Endometrial microvascular endothelial cells (primary cell): ENCODE results near the gene IQGAP1. TPM values are rescaled to one million over a fixed set of nuclear protein-coding genes. Genes with fewer than 3 reads are reported as not detected.
"Not testable (repeated sequence)": the region's sequence is repeated elsewhere in the genome, so short reads cannot be mapped to it uniquely, and the experiment has no call there.

Experiments
- in situ Hi-C: cut with HindIII; loops from 2 replicates; pipeline ENCODE4 v1.10.0; 2017; ENCODE audit warnings: low sequenced_read_pairs, low pct_unique_long_range_greater_than_20kb; ENCODE audit errors: inconsistent ontology term
- total RNA-seq: library from RNA; depleted of rRNA; stranded (reverse); fragments of >200 nt; gene quantifications from one replicate; pipeline ENCODE4 v1.2.3, GENCODE V29; 2015; ENCODE audit errors: inconsistent ontology term

IQGAP1 gene
- total RNA-seq, 1 donor from 2014 or later = 213 TPM

GRCh38 chr15:90405055-90405607 is 17.1 kb downstream of the IQGAP1 start:
- in situ Hi-C loops = no loop called here

DNA sequence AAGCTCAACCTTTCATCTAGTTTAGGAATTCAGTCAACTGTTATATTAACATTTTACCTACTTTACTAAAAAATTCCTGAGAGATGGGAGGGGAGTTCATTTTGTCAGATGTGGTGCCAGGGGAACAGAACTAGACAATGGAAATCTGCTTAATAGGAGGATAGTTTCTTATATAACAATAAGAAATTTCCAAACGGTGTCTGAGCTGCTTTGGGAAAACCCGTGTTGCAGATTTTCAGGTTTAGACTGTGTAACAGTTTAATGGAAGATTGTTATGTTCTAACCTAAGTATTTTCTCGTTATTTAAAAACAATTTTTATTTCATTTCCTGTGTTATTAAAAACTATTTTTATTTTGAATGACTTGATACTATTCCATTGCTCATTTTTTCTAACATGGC is 19.3 kb downstream of the IQGAP1 start:
- in situ Hi-C loops = no loop called here

- in situ Hi-C loops = no loop called here
These were observed 19.9 kb downstream of the IQGAP1 start for GRCh38 chr15:90407871-90408317.

- in situ Hi-C loops = no loop called here
These were observed 20.6 kb downstream of the IQGAP1 start for GRCh38 chr15:90408657-90409056.

DNA sequence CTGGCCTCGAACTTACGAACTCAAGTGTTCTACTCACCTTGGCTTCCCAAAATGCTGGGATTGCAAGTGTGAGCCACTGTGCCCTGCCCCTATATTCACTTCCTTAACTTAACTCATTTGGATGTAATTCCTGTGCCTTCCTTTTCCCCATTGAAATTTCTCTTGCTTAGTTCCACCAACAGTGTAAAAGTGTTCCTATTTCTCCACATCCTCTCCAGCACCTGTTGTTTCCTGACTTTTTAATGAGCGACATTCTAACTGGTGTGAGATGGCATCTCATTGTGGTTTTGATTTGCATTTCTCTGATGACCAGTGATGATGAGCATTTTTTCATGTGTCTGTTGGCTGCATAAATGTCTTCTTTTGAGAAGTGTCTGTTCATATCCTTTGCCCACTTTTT is 21.5 kb downstream of the IQGAP1 start:
- in situ Hi-C loops = not testable (repeated sequence)

- in situ Hi-C loops = not testable (repeated sequence)
These were observed 22.3 kb downstream of the IQGAP1 start for GRCh38 chr15:90410316-90410715.

DNA sequence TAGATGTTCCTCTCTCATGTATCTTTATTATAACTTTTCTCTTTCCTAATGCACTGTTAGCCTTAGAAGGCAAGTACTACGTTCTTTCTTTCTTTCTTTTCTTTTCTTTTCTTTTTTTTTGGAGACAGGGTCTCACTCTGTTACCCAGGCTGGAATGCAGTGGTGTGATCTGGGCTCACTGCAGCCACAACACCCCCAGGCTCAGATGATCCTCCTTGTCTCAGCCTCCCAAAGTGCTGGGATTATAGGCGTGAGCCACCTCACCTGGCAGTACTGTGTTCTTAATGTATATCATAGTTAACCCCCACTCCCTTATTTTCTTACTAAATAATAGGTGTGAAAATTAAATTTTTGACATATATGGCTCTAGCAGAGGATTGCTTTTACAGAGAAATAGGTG is 23.1 kb downstream of the IQGAP1 start:
- in situ Hi-C loops = no loop called here

DNA sequence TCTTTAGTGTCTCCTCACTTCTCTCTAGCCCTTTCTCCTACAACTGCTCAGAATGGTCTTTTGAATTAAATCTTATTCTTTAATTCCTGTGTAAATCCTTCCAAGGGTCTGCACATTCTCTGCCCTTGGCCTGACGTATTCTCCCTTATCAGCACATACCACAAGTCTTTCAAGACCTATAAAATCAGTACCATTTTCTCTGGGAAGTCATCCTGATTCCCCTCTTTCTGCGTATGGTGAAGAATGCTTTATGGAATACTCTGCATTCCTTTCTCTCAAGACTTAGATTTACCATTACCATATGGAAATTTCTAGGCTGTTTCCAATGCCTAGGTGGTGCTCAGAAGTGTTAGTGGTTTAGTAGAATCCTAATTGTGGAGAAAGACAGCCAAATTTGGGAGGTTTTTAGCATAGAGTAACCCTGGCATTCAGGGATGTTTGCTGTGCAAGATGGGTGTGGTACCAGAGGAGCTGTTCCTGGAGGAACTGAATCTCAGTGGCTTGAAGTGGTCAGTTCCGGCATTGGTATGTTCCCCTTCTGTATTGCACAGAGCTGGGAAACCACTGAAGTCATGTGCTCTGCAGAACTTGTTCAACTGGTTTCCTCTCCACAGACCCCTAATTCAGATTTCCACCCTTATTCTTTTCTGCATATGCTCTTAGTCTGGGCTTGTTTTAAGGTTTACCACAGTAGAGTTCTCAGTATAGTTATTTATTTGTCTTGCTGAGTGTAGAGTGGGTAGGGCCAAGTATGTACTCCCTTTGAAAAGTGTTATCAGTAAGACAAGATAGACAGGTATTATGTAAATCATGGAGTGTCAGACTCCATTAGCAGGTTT is 24.5 kb downstream of the IQGAP1 start:
- in situ Hi-C loops = no loop called here

DNA sequence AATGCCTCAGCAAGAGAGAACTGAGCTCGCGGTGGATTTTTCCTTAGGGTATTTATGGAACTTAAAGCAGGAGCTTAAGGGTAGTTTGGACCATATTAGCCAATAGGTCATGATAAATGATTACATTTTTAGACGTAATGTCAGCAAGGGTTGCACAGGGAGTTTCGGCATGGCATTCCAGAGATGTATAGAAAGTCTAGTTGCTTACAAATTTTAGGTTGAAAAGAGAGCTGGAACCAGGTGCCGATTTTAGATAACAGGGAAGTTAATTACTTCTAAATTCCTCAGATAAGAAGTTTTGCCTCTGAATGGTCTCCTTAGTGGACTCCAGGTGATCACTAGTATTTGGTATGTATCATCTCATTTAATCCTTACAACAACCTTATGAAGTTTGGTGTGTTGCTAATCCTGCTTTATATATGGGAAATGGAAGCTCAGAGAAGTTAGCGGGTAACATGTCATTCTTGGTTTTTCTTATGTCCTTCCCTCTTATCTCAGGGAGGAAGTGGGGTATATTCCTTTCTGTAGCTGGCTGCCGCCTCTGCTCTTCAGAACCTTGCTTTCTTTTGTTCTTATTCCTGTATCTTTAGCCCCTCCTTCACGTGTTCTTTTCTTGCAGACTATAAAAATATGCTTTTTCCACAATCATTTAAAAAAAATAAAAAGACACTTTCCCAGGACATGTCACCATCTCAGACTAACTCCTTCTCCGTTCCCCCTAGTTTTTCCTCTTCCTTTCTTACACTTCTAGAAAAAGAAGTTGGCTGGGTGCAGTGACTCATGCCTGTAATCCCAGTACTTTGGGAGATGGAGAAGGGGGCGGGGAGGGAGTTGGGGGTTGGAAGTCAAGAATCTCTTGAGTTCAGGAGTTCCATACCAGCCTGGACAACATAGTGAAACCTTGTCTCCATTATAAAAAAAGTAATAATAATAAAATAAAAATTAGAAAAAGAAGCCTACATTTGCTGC is 25.7 kb downstream of the IQGAP1 start:
- in situ Hi-C loops = no loop called here

DNA sequence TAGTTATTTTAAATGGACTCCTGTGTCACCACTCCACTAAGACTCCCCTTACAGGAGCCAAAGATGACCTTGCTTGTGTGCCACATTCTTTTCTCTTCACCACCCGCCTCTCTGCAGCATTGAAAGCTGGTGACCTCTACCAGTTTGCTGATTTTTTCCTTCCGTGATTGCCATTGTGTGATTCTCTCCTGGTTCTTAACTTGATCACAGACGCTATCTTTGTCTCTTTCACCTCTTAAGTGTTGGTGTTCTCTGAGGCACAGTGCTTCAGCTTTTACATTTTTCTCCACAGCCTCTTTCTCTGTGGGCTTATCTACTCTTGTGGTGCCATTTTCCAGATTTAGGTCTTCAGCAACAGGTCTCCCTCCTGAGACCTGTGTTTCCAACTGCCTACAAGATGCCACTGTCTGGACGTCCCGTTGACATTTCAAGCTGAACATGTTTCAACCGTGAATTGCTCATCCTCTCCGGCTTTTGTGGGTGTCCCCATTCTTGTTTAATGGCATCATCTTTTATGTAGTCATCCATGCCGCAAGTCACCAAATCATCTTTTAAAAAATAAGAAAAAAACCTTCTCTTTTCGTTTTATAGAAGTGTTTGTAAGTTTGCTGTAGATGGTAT is 26.5 kb downstream of the IQGAP1 start:
- in situ Hi-C loops = no loop called here

GRCh38 chr15:90416052-90416451 is 28.0 kb downstream of the IQGAP1 start:
- in situ Hi-C loops = not testable (repeated sequence)

DNA sequence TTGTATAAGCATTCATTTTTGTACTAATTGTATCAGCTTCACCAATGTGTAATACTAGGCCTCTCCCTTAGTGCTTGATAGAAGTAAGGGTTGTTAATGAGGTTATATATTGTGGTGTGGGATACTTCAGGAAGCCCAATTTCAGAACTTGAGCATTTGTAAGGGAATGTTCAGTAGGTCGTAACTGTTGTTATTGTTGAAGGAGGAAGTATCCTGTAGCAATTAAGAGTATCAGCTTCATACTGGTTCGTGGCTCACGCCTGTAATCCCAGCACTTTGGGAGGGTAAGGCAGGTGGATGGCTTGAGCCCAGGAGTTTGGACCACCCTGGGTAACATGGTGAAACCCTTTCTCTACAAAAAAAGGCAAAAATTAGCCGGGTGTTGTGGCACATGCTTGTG is 30.6 kb downstream of the IQGAP1 start:
- in situ Hi-C loops = no loop called here

- in situ Hi-C loops = no loop called here
These were observed 31.2 kb downstream of the IQGAP1 start for GRCh38 chr15:90419206-90419605.

GRCh38 chr15:90419738-90420406 is 31.8 kb downstream of the IQGAP1 start:
- in situ Hi-C loops = no loop called here

DNA sequence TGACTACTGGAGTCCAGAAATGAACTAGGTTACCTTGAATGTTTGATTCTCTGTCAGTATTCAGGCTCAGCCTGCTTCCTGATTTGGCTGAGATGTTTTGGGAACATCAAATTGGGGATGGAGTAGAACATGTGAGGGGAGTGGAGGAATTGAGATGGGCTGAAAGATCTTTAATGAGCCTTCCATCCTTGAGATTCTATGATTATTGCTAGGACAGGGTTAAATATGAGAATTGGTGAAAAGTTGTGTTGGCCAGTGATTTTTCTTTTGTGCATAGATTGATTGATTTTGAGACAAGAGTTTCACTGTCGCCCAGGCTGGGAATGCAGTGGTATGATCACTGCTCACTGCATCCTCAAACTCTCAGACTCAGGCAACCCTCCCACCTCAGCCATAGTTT is 32.4 kb downstream of the IQGAP1 start:
- in situ Hi-C loops = no loop called here

DNA sequence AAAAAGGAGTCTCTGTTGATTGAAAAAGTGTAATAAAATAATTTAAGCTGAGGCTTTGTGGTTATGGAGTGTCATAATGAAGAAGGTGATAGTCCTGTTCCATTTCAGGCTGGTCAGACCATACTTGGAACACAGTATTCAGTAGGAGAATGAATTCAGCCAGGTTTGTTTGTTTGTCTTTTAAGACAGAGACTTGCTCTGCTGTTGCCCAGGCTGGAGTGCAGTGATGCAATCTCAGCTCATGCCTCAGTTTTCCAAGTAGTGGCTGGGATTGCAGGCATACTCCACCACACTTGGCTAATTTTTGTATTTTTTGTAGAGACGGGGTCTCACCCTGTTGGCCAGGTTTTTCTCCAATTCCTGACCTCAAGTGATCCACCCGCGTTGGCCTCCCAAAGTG is 33.5 kb downstream of the IQGAP1 start:
- in situ Hi-C loops = no loop called here

GRCh38 chr15:90422043-90422442 is 34.0 kb downstream of the IQGAP1 start:
- in situ Hi-C loops = no loop called here

- in situ Hi-C loops = no loop called here
These were observed 34.9 kb downstream of the IQGAP1 start for GRCh38 chr15:90422936-90423335.
